ENCODE data around the gene PRRT3. TPM values are rescaled to one million over a fixed set of nuclear protein-coding genes. Genes with fewer than 3 reads are reported as not detected.

Gene PRRT3
- total RNA-seq, 1 donor from 2014 or later = 8.9 TPM

DNA sequence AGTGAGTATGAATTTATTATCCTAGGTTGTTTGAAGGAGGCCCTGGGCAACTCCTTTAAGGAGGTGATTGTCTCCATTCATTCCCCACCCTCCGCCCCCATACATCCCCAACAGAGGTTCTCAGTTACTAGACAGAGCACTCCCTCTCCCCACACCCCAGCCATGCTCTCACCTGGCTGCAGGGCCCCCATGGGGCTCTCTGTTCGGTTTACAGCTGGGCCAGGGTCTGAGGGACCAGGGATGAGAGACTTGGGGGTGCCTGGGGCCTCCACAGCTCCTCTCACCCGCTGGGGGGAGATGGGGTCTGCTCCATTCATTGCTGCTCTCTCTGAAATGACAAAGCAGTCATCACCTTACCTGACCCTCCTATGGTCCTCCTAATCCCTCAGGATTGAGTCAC, 3.6 kb downstream of the PRRT3 start:
- Mint-ChIP-seq H3K4me3 (ENCODE audit: unreplicated experiment) (no peak overlapping the region), H3K27me3 (ENCODE audit: unreplicated experiment) (peaks cover 4% of the 10 kb centered on the region), H3K9me3 (ENCODE audit: unreplicated experiment) (peaks cover 2% of the 10 kb centered on the region), H3K27ac (ENCODE audit: unreplicated experiment) (no peak overlapping the region), H3K36me3 (ENCODE audit: unreplicated experiment) (no peaks in the 10 kb centered on the region), H3K4me1 (ENCODE audit: low read depth, unreplicated experiment) (no peaks in the 10 kb centered on the region)
- TF ChIP-seq, protein P1, sequence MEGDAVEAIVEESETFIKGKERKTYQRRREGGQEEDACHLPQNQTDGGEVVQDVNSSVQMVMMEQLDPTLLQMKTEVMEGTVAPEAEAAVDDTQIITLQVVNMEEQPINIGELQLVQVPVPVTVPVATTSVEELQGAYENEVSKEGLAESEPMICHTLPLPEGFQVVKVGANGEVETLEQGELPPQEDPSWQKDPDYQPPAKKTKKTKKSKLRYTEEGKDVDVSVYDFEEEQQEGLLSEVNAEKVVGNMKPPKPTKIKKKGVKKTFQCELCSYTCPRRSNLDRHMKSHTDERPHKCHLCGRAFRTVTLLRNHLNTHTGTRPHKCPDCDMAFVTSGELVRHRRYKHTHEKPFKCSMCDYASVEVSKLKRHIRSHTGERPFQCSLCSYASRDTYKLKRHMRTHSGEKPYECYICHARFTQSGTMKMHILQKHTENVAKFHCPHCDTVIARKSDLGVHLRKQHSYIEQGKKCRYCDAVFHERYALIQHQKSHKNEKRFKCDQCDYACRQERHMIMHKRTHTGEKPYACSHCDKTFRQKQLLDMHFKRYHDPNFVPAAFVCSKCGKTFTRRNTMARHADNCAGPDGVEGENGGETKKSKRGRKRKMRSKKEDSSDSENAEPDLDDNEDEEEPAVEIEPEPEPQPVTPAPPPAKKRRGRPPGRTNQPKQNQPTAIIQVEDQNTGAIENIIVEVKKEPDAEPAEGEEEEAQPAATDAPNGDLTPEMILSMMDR (IDR thresholded peaks at IDR 0.05; ENCODE audit: partially characterized antibody, unreplicated experiment) = no peak
- DNase-seq = no peak

DNA sequence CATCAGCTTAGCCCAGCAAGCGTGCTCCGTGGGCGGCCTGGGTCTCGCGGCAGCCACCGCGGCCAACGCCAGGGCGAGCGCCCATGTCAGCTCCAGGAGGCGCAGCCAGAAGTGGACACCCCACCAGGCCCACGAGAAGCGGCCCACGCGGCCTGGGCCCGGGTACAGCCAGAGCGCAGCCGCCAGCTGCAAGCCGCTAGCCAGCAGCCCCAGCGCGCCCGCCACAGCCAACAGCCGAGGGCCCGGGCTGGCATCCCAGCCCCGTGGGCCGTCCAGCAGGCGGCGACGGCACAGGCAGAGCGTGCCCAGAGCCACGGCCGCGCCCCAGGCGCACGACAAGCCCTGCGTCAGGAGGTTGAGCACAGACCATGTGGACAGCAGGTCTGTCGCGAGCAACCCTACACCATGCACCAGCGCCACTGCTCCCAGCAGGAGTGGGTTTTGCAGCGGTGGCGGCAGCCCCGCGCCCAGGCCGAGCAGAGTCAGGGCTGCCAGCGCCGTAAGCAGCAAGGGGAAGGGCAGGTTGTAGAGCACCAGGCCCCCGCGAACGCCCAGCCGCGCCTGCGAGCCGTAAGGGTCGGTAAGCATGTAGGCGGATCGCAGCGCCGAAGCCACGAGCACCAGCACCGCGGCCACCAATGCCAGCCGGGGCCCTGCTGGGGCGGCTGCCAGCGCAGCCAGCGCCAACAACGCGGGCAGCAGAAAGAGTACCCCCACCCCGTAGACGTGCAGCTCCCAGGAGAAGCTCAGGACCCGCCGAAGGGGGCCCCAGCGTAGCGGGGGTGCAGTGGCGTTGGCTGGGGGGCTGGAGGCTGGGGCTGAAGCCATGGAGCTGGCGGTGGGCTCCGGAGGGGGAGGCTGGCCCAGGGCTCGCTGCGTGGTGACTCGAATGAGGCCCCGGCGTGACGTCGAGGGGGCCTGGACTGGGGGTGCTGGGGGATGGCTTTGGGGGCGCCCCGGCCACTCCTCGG, 4.9 kb downstream of the PRRT3 start:
- H3K4me3 Mint-ChIP-seq (ENCODE audit: unreplicated experiment) = peak overlapping the region; percentile 75
- no peaks in the 10 kb centered on the region for H3K4me1 Mint-ChIP-seq (ENCODE audit: low read depth, unreplicated experiment)
- DNase-seq = peak; percentile 82
- no peak overlapping the region for H3K27ac Mint-ChIP-seq (ENCODE audit: unreplicated experiment)
- TF ChIP-seq, protein P1 (IDR thresholded peaks at IDR 0.05; ENCODE audit: partially characterized antibody, unreplicated experiment) = peak; percentile 56
- H3K36me3 Mint-ChIP-seq (ENCODE audit: unreplicated experiment) = no peaks in the 10 kb centered on the region
- H3K27me3 Mint-ChIP-seq (ENCODE audit: unreplicated experiment) = peaks cover 4% of the 10 kb centered on the region
- H3K9me3 Mint-ChIP-seq (ENCODE audit: unreplicated experiment) = peaks cover 4% of the 10 kb centered on the region

DNA sequence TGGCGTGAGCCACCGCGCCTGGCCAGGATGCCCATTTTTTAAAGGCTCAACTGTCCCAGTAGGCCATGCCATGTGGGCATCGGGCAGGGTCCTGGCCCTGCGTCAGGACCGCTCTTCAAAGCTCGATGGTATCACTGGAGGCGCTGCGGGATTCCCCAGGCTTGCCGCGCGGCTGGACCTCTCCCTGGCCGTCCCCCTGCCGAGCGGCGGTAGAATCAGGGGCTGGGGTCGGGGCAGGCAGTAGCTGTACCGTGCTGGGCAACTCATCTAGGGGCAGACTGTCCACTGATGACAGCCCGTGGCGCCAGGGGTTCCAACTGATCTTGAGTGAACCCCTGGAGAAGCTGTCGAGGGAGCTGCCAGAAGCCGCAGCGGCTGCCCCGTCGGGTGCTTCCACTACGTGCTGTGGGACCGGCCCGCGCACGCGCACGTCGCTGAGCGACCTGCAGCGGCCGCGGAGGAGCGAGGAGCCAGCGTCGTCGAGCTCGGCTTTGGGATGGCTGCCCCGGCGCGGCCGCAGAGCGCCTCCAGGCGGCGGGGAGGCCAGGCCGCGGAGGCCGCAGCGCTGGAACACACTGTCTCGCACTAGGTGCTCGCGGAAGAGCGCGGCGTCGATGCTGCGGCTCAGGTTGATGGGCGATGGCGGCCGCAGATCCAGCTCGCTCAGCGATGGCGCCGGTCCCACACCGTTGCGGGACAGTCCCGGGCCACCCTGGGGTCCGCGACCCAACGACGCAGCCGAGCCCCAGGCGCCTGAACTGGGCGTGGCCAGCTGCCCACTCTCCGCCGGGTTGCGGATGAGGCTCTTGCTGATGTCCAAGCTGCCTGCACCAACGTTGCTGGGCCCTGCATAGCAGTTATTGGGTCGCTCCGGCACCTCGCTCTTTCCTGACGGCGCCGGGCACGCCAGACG, 5.8 kb downstream of the PRRT3 start:
- no peak overlapping the region for H3K27ac Mint-ChIP-seq (ENCODE audit: unreplicated experiment)
- H3K4me1 Mint-ChIP-seq (ENCODE audit: low read depth, unreplicated experiment) = no peaks in the 10 kb centered on the region
- TF ChIP-seq, protein P1 (IDR thresholded peaks at IDR 0.05; ENCODE audit: partially characterized antibody, unreplicated experiment) = peak; percentile 34
- H3K9me3 Mint-ChIP-seq (ENCODE audit: unreplicated experiment) = peaks cover 4% of the 10 kb centered on the region
- no peaks in the 10 kb centered on the region for H3K36me3 Mint-ChIP-seq (ENCODE audit: unreplicated experiment)
- H3K4me3 Mint-ChIP-seq (ENCODE audit: unreplicated experiment) = peak overlapping the region; percentile 87
- DNase-seq = peak; percentile 92
- H3K27me3 Mint-ChIP-seq (ENCODE audit: unreplicated experiment) = peaks cover 5% of the 10 kb centered on the region

DNA sequence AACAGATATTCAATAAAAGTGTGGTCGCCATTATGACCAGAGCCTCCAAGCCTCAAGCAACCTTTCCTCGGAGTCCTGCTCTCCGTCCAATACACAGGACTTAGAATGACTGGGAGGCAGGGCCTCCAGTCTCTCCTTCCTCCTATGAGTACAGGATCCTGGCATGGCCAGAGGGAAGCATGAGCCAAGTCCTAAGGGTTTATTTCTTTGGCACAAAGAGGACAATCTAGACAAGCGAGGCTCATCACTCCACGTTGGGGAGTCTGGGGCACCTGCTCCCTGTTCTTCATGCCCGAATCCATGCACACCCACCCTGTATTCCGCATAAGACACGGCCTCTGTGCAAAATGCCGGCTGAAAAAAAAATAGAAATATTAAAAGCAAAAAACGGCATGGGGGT, 6.8 kb downstream of the PRRT3 start:
- Mint-ChIP-seq H3K27me3 (ENCODE audit: unreplicated experiment) (peaks cover 7% of the 10 kb centered on the region), H3K4me3 (ENCODE audit: unreplicated experiment) (peak overlapping the region; percentile 42), H3K4me1 (ENCODE audit: low read depth, unreplicated experiment) (no peaks in the 10 kb centered on the region), H3K36me3 (ENCODE audit: unreplicated experiment) (no peaks in the 10 kb centered on the region), H3K9me3 (ENCODE audit: unreplicated experiment) (peaks cover 4% of the 10 kb centered on the region), H3K27ac (ENCODE audit: unreplicated experiment) (peak overlapping the region; percentile 17)
- no peak for DNase-seq
- TF ChIP-seq, protein P1 (IDR thresholded peaks at IDR 0.05; ENCODE audit: partially characterized antibody, unreplicated experiment) = no peak
